Coronary artery (tissue), 2 donors: ENCODE results near the gene ADGRD1.
"Not testable (repeated sequence)": the region's sequence is repeated elsewhere in the genome, so short reads cannot be mapped to it uniquely, and the experiment has no call there.

ENCODE experiments used
- DNase-seq: peaks from one replicate; pipeline ENCODE4 v3.0.0-alpha.2; 2017; ENCODE audit warnings: low spot score
- H3K27ac ChIP-seq, 2 donors: fragments of 200-600 bp; sonication (generic); one replicate each; pipeline ENCODE4 v1.5.1; 2016 to 2019
- H3K4me3 ChIP-seq: fragments of 200-600 bp; sonication (generic); 2 replicates; pipeline ENCODE4 v1.5.1; 2016; ENCODE audit warnings: mild to moderate bottlenecking, moderate library complexity
- CTCF ChIP-seq: fragments of 200-600 bp; sonication (generic); IDR thresholded peaks from one replicate; pipeline ENCODE4 v1.5.1; 2019; ENCODE audit warnings: antibody characterized with exemption

Gene ADGRD1

GRCh38 chr12:130990034-130990433 lies 36.3 kb downstream of the ADGRD1 start:
- Histone ChIP-seq H3K27ac (peak overlapping the region in 1 of 2 donors; percentile 43), H3K4me3 (no peak overlapping the region)
- TF ChIP-seq CTCF: no peak
- DNase-seq: no peak

- TF ChIP-seq CTCF: no peak
- H3K27ac ChIP-seq: no peak overlapping the region
- DNase-seq: no peak
- no peak overlapping the region for H3K4me3 ChIP-seq
Observed at GRCh38 chr12:130992448-130992847, 38.7 kb downstream of the ADGRD1 start.

DNA sequence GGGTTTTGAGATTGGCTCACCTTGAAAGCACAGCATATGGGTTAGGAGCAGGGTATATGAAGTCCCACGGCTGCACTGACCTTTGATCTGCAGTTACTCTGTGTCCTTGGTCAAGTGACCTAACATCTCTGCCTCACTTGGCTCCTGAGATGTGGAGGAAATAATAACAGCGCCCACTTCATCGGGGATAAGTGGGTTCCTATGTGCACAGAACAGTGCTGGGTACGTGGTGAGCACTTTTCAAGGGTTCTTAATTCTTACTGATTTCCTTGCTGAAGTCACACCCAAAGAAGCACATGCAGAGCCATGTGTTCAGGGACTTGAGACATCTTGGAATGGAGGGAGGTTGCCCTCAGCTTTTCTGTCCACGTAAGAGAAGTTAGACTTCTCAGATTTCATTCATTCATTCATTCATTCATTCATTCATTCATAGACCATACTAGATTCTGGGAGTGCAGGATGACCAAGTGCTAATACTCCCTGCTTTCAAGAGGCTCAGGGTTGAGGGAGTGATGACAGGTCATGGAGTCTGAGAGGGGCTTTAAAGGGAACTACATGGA lies 39.4 kb downstream of the ADGRD1 start:
- no peak for DNase-seq
- TF ChIP-seq CTCF: no peak
- no peak overlapping the region for H3K27ac ChIP-seq
- no peak overlapping the region for H3K4me3 ChIP-seq

DNA sequence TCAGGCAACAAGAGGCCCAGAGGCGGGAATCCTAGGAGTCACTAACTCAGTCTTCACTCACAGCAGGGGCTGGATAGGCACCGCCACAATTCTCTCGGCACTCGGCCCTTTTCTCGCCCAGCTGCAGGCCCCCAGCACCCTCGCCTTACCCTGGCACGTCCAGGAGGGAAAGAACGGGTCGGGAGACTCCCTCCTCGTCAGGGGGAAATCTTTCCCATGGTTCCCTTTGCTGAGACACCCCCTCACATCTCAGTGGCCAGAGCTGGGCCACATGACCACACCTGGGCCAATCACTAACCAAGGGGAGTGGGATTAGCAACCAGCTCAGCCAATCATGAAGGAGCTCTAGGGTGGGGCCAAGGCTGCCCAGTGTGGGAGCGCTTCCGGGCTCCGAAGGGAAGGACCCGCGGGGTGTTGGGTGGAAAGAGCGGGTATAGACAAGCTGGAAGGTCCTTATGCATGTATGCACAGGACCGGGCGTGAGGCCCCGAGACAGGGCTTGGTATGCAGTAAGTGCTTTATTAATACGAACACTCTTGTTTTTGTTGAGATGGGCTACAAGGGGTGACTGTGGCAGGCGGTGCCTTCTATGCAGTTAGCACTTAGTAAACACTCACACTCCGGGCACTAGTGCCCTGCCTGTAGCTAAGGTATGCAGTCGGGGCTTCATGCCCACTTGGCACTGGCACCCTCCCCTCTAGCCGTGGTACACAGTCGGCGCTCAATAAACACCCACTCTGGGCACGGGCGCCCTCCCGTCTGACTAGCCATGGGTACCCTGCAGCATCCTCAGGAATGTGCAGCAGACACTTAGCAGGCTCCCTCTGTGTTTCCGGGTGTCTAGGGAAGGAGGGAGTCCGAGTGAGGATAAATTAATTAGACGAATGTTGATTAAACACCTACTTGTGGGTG lies 40.3 kb downstream of the ADGRD1 start:
- no peak overlapping the region for H3K4me3 ChIP-seq
- H3K27ac ChIP-seq: no peak overlapping the region
- DNase-seq: no peak
- no peak for TF ChIP-seq CTCF

GRCh38 chr12:130994821-130995375 lies 41.2 kb downstream of the ADGRD1 start:
- H3K27ac ChIP-seq: no peak overlapping the region
- DNase-seq: no peak
- no peak for TF ChIP-seq CTCF
- H3K4me3 ChIP-seq: no peak overlapping the region

GRCh38 chr12:130995386-130995969 lies 41.8 kb downstream of the ADGRD1 start:
- not testable (repeated sequence) for DNase-seq, H3K4me3 ChIP-seq, H3K27ac ChIP-seq

- no peak overlapping the region for H3K4me3 ChIP-seq
- no peak for TF ChIP-seq CTCF
- H3K27ac ChIP-seq: no peak overlapping the region
Observed at GRCh38 chr12:130998136-130998535, 44.4 kb downstream of the ADGRD1 start.

More at GRCh38 chr12:130998136-130998535, 44.4 kb downstream of the ADGRD1 start:
- DNase-seq: no peak
